NCI-H446 (cell line): ENCODE data around the gene ISCA2.
"Not testable (repeated sequence)": the region's sequence is repeated elsewhere in the genome, so short reads cannot be mapped to it uniquely, and the experiment has no call there.

ENCODE experiments used
- DNase-seq, 2 experiments: peaks; one replicate each; lab custom pipeline; 2025; lab: John Stamatoyannopoulos, UW

The ISCA2 gene, protein sequence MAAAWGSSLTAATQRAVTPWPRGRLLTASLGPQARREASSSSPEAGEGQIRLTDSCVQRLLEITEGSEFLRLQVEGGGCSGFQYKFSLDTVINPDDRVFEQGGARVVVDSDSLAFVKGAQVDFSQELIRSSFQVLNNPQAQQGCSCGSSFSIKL

GRCh38 chr14:74493343-74494261, at the start of gene ISCA2:
TSS of gene ISCA2 (plus strand) at chr14:74493765. CDS start at chr14:74493775, 10 bp downstream.
- DNase-seq = peak; percentile 97 to 99

DNA sequence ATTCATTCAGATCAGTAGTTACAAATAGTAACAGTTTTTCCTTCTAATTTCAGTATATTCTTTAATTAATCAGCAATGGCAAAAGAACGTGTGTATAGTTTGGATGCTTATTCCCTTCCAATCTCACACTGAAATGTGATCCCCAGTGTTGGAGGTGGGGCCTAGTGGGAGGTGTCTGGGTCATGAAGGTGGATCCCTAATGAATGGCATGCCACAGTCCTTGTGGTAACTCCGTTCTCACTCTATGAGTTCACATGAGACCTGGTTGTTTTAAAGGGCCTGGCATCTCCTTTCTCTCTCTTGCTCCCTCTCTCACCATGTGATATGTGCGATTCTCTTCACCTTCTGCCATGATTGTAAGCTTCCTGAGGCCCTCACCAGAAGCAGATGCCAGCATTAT, 48.7 kb upstream of the ISCA2 start:
- DNase-seq = no peak

GRCh38 chr14:74454397-74454796, 39.2 kb upstream of the ISCA2 start:
- DNase-seq = not testable (repeated sequence)

- DNase-seq = no peak
Measured at GRCh38 chr14:74456684-74457564, 36.6 kb upstream of the ISCA2 start.

DNA sequence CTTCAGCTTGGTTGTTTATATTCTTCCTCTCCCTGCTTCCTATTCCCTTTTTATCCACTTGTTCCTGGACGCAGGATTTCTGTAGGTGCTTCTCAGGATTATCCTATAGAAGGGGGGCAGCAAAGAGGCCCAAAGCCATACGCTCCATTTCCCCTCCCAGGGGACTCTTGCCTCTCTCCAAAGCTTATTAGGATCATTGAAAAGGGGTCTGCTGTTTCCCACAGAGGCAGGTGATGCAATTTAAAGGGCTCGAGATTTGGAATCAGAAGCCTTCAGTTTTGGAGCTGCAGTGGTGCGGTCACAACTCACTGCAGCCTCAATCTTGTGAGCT, 36.0 kb upstream of the ISCA2 start:
- DNase-seq = no peak

DNA sequence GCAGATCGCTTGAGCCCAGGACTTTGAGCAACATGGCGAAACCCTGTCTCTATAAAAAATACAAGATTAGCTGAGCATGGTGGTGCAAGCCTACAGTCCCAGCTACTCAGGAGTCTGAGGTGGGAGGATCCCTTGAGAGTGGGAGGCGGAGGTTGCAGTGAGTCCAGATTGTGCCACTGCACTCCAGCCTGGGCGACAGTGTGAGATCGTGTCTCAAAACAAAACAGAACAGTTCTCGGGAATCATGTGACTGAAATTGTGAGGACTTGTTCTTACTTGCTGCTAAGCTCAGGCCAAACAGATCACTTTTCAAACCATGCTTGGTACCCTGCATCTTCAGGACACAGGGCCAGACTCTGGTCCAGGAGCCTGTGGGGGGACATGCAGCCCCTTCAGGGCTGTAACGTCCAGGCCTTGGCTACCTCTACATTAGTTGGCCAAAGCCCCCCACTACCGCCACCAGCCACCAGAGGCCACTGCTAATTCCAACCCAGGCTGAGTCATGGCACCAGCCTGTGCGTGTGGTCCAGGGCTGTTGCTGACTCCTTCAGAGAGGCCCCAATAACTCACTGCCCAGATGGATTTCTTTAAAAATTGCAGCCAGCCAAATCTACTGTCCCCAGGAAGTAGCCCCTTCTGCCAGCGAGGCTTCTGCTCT, 34.1 kb upstream of the ISCA2 start:
- peak in 1 of 2 experiments; percentile 32 for DNase-seq

GRCh38 chr14:74459976-74460375, 33.6 kb upstream of the ISCA2 start:
- DNase-seq = no peak

DNA sequence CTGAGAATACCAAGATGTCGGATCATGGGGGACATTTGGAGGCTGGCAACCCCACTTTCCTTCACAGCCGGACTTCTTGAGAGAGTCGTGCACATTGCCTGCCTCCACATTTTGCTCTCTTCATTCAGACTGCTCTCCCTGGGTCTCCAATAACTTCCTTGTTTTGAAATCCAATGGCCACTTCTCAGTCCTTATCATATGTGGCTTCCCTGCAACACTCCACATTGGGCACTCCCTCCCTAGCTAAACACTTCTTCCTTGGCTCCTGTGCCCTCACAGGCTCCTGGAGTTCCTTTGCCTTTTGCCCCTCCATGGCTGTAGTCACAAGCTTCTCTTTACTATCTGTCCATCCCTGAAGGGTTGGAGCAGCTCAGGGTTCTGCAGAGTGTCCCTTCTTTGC, 30.6 kb upstream of the ISCA2 start:
- DNase-seq = no peak

GRCh38 chr14:74463697-74464096, 29.9 kb upstream of the ISCA2 start:
- DNase-seq = no peak

GRCh38 chr14:74464785-74465184, 28.8 kb upstream of the ISCA2 start:
- DNase-seq = no peak

GRCh38 chr14:74465335-74465734, 28.2 kb upstream of the ISCA2 start:
- no peak for DNase-seq

DNA sequence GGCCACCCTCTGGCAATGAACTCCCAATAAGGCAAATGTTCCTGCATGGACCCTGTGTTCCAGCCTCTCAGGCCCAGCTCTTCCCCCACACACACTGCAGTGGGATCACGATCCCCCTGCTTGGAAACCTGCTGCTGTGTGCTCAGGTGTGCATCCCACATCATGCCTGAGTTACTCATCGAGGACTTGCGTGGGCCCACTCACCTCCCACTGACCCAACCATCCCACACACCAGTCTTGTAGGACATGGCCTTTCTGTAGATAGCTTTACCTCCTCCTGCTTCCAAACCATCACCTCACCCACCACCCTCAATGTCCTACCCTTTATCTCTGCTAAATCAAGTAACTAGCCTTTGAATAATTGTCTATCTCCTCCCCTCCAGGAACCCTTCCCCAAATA, 25.1 kb upstream of the ISCA2 start:
- DNase-seq = no peak

GRCh38 chr14:74469548-74470518, 23.7 kb upstream of the ISCA2 start:
- no peak for DNase-seq

GRCh38 chr14:74472601-74473000, 21.0 kb upstream of the ISCA2 start:
- DNase-seq = no peak

DNA sequence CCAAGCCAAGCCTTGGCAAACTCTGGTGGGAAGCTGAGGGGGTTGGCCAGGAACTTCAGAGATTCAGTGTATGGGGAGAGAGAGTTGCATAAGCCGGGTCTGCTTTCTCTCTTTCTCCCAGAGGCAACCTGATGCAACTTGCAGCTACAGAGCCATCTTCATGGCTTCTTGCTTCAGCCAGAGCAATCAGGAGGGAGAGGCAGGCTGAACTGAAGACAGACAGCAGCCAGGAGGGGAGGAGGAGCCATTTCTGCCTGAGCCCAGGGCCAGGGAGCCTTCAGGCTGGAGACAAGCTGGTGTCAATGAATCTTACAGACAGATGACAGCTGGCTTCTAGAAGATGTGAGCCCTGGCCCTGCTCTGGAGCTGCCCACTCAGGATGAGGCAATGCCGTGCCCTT, 19.2 kb upstream of the ISCA2 start:
- peak in 1 of 2 experiments; percentile 6 for DNase-seq

DNA sequence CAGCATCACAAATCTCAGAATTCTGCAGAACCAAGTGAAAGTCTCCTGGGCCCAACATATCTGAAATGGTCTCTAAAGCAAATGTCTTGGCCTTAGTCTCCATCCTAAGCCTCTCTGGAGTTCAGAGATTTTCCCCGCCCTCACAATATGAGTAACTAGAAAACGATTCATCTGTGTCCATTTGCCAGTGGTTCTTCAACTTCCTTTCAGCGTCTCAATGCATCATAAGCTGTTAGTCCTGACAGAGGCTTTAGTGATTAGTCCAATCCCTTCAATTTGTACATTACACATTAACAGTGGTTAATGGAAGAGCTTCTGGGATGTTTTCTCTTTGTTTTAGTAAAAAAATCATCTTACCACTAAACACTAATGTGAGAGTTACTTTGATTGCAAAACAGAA, 17.9 kb upstream of the ISCA2 start:
- no peak for DNase-seq

GRCh38 chr14:74476107-74476506, 17.5 kb upstream of the ISCA2 start:
- no peak for DNase-seq

- peak in 1 of 2 experiments; percentile 23 for DNase-seq
Measured at GRCh38 chr14:74476607-74477006, 17.0 kb upstream of the ISCA2 start.

DNA sequence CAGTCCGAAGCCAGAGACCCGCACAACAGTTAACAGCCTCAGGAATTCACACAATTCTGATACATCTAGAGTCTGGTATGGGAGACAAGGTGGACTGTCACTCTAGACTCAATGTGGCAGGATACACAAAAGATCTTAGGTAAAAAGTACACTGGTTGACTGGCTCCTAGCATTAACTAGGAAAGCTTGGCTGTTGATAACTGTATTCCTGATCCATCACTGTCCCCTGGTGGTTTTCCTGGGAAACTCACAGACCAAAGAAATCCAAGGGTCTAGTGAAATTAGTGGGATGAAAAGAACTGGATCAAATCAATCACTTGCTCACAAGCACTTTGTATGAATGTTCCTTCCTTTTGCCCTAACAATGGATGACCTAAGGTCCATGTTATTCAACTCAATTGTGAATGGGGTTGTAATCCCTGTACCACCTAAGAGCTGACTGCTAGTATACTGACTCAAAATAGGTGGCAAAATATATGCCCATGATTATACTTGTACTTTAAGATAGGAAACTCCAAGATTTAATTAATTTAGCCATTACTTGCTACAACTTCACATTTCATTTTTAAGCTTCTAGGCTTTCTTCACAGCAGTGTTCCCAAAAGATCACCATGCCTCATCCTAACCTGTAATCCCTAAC, 14.4 kb upstream of the ISCA2 start:
- DNase-seq = peak in 1 of 2 experiments; percentile 25

DNA sequence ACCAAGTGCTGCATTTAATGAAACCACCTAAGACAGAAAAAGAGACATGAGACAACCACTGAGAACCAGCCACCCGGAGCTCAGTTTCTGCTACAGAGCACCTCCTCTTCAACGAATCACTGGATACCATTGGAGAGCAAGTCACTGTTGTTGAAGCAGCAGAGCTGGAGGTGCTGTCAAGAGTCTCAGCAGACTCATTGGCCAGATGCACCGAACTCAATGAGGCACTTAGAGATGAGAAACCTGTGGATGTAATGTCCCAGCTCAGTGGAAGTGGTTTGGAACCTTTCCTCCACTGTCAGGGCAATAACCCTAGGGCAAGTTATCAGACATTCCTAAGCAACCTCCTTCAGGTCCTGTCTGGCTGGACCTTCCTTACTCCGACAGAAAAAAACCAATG, 13.5 kb upstream of the ISCA2 start:
- no peak for DNase-seq
